K562 (cell line): ENCODE results near the gene PHB1. TPM values are rescaled to one million over a fixed set of nuclear protein-coding genes. Genes with fewer than 3 reads are reported as not detected.

Source experiments
- ATAC-seq: fragments of 200-7000 bp; cut with Tn5 transposase; 3 replicates; pipeline ENCODE4 v1.9.1; 2020; ENCODE audit warnings: moderate library complexity
- BruUV-seq: library from RNA; stranded (reverse); fragments of 400-500 nt; replicated peaks from 2 replicates; lab custom pipeline; 2021; lab: Mats Ljungman, UMichigan
- CTCF ChIA-PET: fragments of 300-600 bp; formaldehyde crosslinking; extraction: SDS; loops from one replicate; lab custom pipeline; 2021; ENCODE audit warnings: low intra/inter-chr PET ratio; lab: Yijun Ruan, JAX
- POLR2A ChIA-PET: fragments of 300-600, 350-650 bp; sonication (Branson Sonifier 250); formaldehyde crosslinking; extraction: SDS; loops from one replicate; lab custom pipeline; 2021; ENCODE audit warnings: antibody characterized with exemption, inconsistent platforms; lab: Yijun Ruan, JAX
- DNase-seq, 4 experiments: peaks; one replicate each; pipeline versions ENCODE4 v3.0.0 to v3.0.0-alpha.2; 2011 to 2018; ENCODE audit warnings: low spot score in 3 of 4, mixed read lengths in 3 of 4; ENCODE audit errors: extremely low read depth in 1 of 4
- FAIRE-seq: peaks from 2 replicates; lab custom pipeline; 2011; peaks lifted over from hg19 to GRCh38; lab: Jason Lieb, UNC
- H2AFZ ChIP-seq: 2 replicates; pipeline ENCODE4 v1.6.0; 2011; ENCODE audit warnings: low read depth, low read length, control low read depth, inconsistent platforms
- H3K27ac ChIP-seq: fragments of 200-600 bp; 3 replicates; pipeline ENCODE4 v1.8.0; 2011; ENCODE audit warnings: low read depth, mild to moderate bottlenecking, control low read depth, inconsistent platforms, low read length, moderate library complexity, mixed read lengths; ENCODE audit errors: extremely low read depth
- H3K27me3 ChIP-seq, 2 experiments: fragments of 300-600 bp in 1 of 2; 2 replicates in 1 of 2; 3 replicates in 1 of 2; pipeline versions ENCODE4 v1.6.0 to v1.8.0; 2011; ENCODE audit warnings: inconsistent platforms in 2 of 2, low read length in 2 of 2, mild to moderate bottlenecking in 1 of 2, mixed read lengths in 1 of 2, moderate library complexity in 1 of 2; ENCODE audit not compliant: control insufficient read depth in 2 of 2, insufficient read depth in 2 of 2
- H3K36me3 ChIP-seq: fragments of 300-600 bp; 3 replicates; pipeline ENCODE4 v1.8.0; 2011; ENCODE audit warnings: mild to moderate bottlenecking, low read length, inconsistent platforms; ENCODE audit not compliant: control insufficient read depth, insufficient read depth
- H3K4me1 ChIP-seq, 2 experiments: fragments of 200-600 bp in 1 of 2; replicated peaks in 1 of 2; 2 replicates in 1 of 2; 3 replicates in 1 of 2; pipeline versions ENCODE4 v1.5.1 to v1.8.0; 2011; ENCODE audit warnings: inconsistent platforms in 2 of 2, low read length in 2 of 2, mild to moderate bottlenecking in 1 of 2, mixed read lengths in 1 of 2, moderate library complexity in 1 of 2; ENCODE audit not compliant: control insufficient read depth in 2 of 2, insufficient read depth in 2 of 2
- H3K4me2 ChIP-seq: 2 replicates; pipeline ENCODE4 v1.6.1; 2011; ENCODE audit warnings: low read length, control low read depth, inconsistent platforms, mixed read lengths; ENCODE audit not compliant: insufficient read depth
- H3K4me3 ChIP-seq: fragments of 200-600 bp; sonication (generic), shearing (Covaris generic); 2 replicates; pipeline ENCODE4 v1.5.1; 2016; ENCODE audit warnings: control low read depth, inconsistent platforms
- H3K79me2 ChIP-seq: fragments of 200-600 bp; 3 replicates; pipeline ENCODE4 v1.8.0; 2011; ENCODE audit warnings: low read length, inconsistent platforms; ENCODE audit not compliant: control insufficient read depth, insufficient read depth
- H3K9ac ChIP-seq, 2 experiments: 2 replicates each; pipeline versions ENCODE4 v1.6.0 to v1.6.1; 2011; ENCODE audit warnings: low read depth in 2 of 2, low read length in 2 of 2, control low read depth in 1 of 2, inconsistent platforms in 1 of 2, mild to moderate bottlenecking in 1 of 2, mixed read lengths in 1 of 2; ENCODE audit not compliant: insufficient read depth in 1 of 2
- H3K9me1 ChIP-seq: one replicate; pipeline ENCODE4 v1.6.0; 2011; ENCODE audit warnings: inconsistent platforms, mild to moderate bottlenecking, low read length, moderate library complexity; ENCODE audit not compliant: control insufficient read depth, insufficient read depth
- H3K9me3 ChIP-seq: replicated peaks from 2 replicates; pipeline ENCODE4 v1.5.1; 2011; ENCODE audit warnings: low read depth, low read length, inconsistent platforms; ENCODE audit not compliant: control insufficient read depth, insufficient read depth
- H4K20me1 ChIP-seq: replicated peaks from 2 replicates; pipeline ENCODE4 v1.6.1; 2011; ENCODE audit warnings: low read length, inconsistent platforms, mixed read lengths; ENCODE audit not compliant: control insufficient read depth, insufficient read depth
- CEBPG ChIP-seq, 3 experiments: fragments of 200-800 bp in 1 of 3; sonication (Bioruptor generic) in 1 of 3; sonication (generic) in 1 of 3; formaldehyde crosslinking in 1 of 3; IDR thresholded peaks in 2 of 3; conservative IDR thresholded peaks in 1 of 3; 2 replicates each; pipeline versions ENCODE4 v1.6.1 to v1.8.0; 2016 to 2022; ENCODE audit warnings: missing compliant biosample characterization in 2 of 3, missing genetic modification characterization in 2 of 3, mild to moderate bottlenecking in 1 of 3, missing genetic modification reagents in 1 of 3
- CREBBP ChIP-seq: IDR thresholded peaks from one replicate; pipeline ENCODE4 v1.6.1; 2012; ENCODE audit warnings: low read depth, mild to moderate bottlenecking, control low read depth, inconsistent platforms, low read length
- EP300 ChIP-seq: IDR thresholded peaks from 2 replicates; pipeline ENCODE4 v1.6.1; 2012; ENCODE audit warnings: low read length, improper control_type of control experiment
- FOXA3 ChIP-seq, 2 experiments: fragments of 450-650 bp in 1 of 2; sonication (generic) in 1 of 2; formaldehyde crosslinking; IDR thresholded peaks in 1 of 2; conservative IDR thresholded peaks in 1 of 2; 2 replicates each; pipeline versions ENCODE4 v1.4.0 to v1.8.0; 2020 to 2022; ENCODE audit warnings: mild to moderate bottlenecking in 2 of 2, missing genetic modification reagents in 1 of 2
- JUND ChIP-seq, 2 experiments: IDR thresholded peaks; 2 replicates in 1 of 2; 3 replicates in 1 of 2; pipeline ENCODE4 v1.6.1; 2011; ENCODE audit warnings: borderline replicate concordance in 2 of 2, low read depth in 2 of 2, low read length in 2 of 2, improper control_type of control experiment in 1 of 2, missing biosample characterization in 1 of 2, missing genetic modification characterization in 1 of 2, missing genetic modification reagents in 1 of 2
- MAFG ChIP-seq: fragments of 450-650 bp; conservative IDR thresholded peaks from 2 replicates; pipeline ENCODE4 v1.6.1; 2016; ENCODE audit warnings: missing genetic modification characterization, missing compliant biosample characterization
- NR2C1 ChIP-seq, 2 experiments: fragments of 450-650 bp; IDR thresholded peaks; 2 replicates each; pipeline ENCODE4 v1.6.1; 2017; ENCODE audit warnings: mild to moderate bottlenecking in 2 of 2, antibody characterized with exemption in 1 of 2, inconsistent platforms in 1 of 2, missing compliant biosample characterization in 1 of 2, missing genetic modification characterization in 1 of 2
- NR3C1 ChIP-seq: sonication (generic); formaldehyde crosslinking; IDR thresholded peaks from 2 replicates; pipeline ENCODE4 v1.8.1; 2022; ENCODE audit warnings: missing genetic modification reagents
- ZBTB1 ChIP-seq: sonication (generic); formaldehyde crosslinking; IDR thresholded peaks from 2 replicates; pipeline ENCODE4 v1.8.1; 2023; ENCODE audit warnings: missing genetic modification reagents, low read depth, mild to moderate bottlenecking, borderline replicate concordance
- ZBTB11 ChIP-seq, 3 experiments: fragments of 200-800 bp in 1 of 3; fragments of 250-450 bp in 1 of 3; fragments of 450-650 bp in 1 of 3; sonication (Bioruptor Pico) in 1 of 3; sonication (Bioruptor generic) in 1 of 3; formaldehyde crosslinking in 1 of 3; IDR thresholded peaks; 2 replicates each; pipeline versions ENCODE4 v1.6.1 to v1.8.0; 2016 to 2022; ENCODE audit warnings: mild to moderate bottlenecking in 2 of 3, missing genetic modification characterization in 2 of 3, missing compliant biosample characterization in 1 of 3, moderate library complexity in 1 of 3
- ZNF124 ChIP-seq: sonication (generic); formaldehyde crosslinking; IDR thresholded peaks from 2 replicates; pipeline ENCODE4 v1.8.1; 2022; ENCODE audit warnings: missing genetic modification reagents
- ZNF174 ChIP-seq: fragments of 250-450 bp; sonication (Bioruptor Pico); IDR thresholded peaks from 2 replicates; pipeline ENCODE4 v1.4.0; 2020; ENCODE audit warnings: mild to moderate bottlenecking
- ZNF324 ChIP-seq: fragments of 250-450 bp; sonication (Bioruptor Pico); IDR thresholded peaks from 2 replicates; pipeline ENCODE4 v1.4.0; 2020; ENCODE audit warnings: mild to moderate bottlenecking
- WGBS: fragments of 100-300 bp; shearing (Covaris generic); methylation state at CpG from one replicate; pipeline ENCODE4 v1.1.6; 2016; ENCODE audit warnings: low coverage, mixed read lengths; ENCODE audit not compliant: insufficient coverage; ENCODE audit errors: missing lambda C conversion rate; 5-methylcytosine and 5-hydroxymethylcytosine counted together
- in situ Hi-C: fragments of 300-500 bp; cut with MboI; formaldehyde crosslinking; loops from 4 replicates; pipeline ENCODE4 v1.15.0; 2018; ENCODE audit warnings: inconsistent platforms, mixed read lengths
- intact Hi-C: fragments of 100-400 bp; cut with micrococcal nuclease; formaldehyde crosslinking; loops from 2 replicates; pipeline ENCODE4 v1.14.2; 2022
- polyA plus RNA-seq, 8 experiments: library from polyadenylated mRNA; depleted of rRNA in 4 of 8; stranded (reverse) in 5 of 8; unstranded in 3 of 8; fragments of >200 nt; fragmentation: Nextera tagmentation in 2 of 8; fragmentation: Illumina TruSeq in 1 of 8; extraction: Ambion mirVana in 2 of 8; extraction: Trizol in 1 of 8; gene quantifications; 2 replicates each; pipeline versions ENCODE4 v1.2.1 to v1.2.3, GENCODE V29; 2011 to 2014; ENCODE audit warnings: inconsistent platforms in 1 of 8, missing spikeins in 1 of 8
- total RNA-seq, 7 experiments: library from RNA; depleted of rRNA in 6 of 7; stranded (reverse); fragments of >200 nt in 6 of 7; fragmentation: Illumina TruSeq in 2 of 7; extraction: Trizol in 2 of 7; gene quantifications; 2 replicates each; pipeline versions ENCODE4 v1.2.1 to v1.2.3, GENCODE V29; 2011 to 2021; ENCODE audit warnings: low replicate concordance in 1 of 7
- TF ChIP-seq, protein P1 (sequence below): sonication (generic); formaldehyde crosslinking; IDR thresholded peaks from 2 replicates; pipeline ENCODE4 v1.8.0; 2022; ENCODE audit warnings: mild to moderate bottlenecking, missing genetic modification reagents

PHB1 gene
- total and polyA plus RNA-seq, 9 of the 15 experiments (the other 6 are each of a cell fraction or from before 2014, with no cell fraction given) = 191 to 818 (median 349) TPM

DNA sequence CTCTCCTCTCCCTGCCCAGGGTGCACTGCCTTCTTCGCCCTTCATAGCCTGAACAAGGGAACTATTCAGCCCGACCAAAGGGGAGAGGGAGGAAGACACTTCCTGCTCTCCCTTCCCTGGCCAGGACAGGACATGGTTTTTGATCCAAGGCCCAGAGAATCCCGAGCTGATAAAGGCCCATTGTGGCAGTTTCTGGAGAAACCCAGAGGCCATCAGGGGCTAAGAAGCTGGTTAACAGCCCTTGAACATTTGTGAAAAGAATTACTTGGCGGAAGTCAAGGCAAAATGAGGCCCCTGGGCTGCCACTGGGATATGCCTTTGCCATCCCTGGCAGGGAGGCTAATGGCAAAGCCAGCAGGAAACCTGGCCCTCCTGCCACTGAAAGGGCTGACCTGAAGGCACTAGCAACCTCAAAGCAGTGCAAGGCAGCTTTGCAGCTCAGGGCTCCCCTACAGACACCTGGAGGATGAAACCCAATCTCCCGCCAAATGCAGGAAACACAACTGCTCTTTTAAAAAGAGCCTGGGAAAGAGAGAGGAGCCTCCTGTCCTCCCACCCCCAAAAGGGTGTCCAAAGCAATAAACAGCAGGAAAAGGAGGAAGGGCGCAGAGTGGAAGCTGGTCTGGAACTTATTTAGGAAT is 12.6 kb downstream of the PHB1 start:
- Histone ChIP-seq H2AFZ (no peak overlapping the region), H3K27ac (no peak overlapping the region), H3K4me2 (no peak overlapping the region), H3K9ac (no peak overlapping the region), H4K20me1 (no peaks in the 10 kb centered on the region), H3K79me2 (no peaks in the 10 kb centered on the region), H3K9me3 (no peaks in the 10 kb centered on the region), H3K9me1 (no peaks in the 10 kb centered on the region), H3K4me3 (no peak overlapping the region), H3K27me3 (no peaks in the 10 kb centered on the region), H3K36me3 (peaks cover 46% of the 10 kb centered on the region)
- POLR2A ChIA-PET = interaction anchor here (1.5 kb wide), 1 partner anchor 12 kb away, joined by 3 read pairs; no protein-coding TSS in a partner anchor
- in situ Hi-C loops = no loop called here
- BruUV-seq = no TSS peak
- DNase-seq = no peak
- no peak for FAIRE-seq
- no peak for ATAC-seq
- CTCF ChIA-PET = no interaction called here
- TF ChIP-seq CREBBP (no peak), NR2C1 (IDR thresholded peaks at IDR 0.05) (no peak), NR2C1 (tag; IDR thresholded peaks at IDR 0.05) (no peak), JUND (IDR thresholded peaks at IDR 0.05; ENCODE audit: borderline replicate concordance, low read depth, low read length) (no peak), JUND (tag; IDR thresholded peaks at IDR 0.05; ENCODE audit: borderline replicate concordance, low read depth, low read length) (no peak), ZBTB11 (CRISPR knock-in tag; IDR thresholded peaks at IDR 0.05) (no peak), CEBPG (CRISPR knock-in tag; IDR thresholded peaks at IDR 0.05) (no peak), CEBPG (tag; conservative IDR thresholded peaks at IDR 0.05 in 1 of 2, IDR thresholded peaks at IDR 0.05 in 1 of 2) (no peak), ZNF324 (CRISPR knock-in tag) (no peak), ZNF124 (no peak), FOXA3 (CRISPR knock-in tag; conservative IDR thresholded peaks at IDR 0.05 in 1 of 2, IDR thresholded peaks at IDR 0.05 in 1 of 2) (no peak), ZNF174 (no peak), NR3C1 (CRISPR knock-in tag) (no peak), MAFG (no peak), ZBTB1 (CRISPR knock-in tag) (no peak), EP300 (no peak)
- TF ChIP-seq, protein P1, sequence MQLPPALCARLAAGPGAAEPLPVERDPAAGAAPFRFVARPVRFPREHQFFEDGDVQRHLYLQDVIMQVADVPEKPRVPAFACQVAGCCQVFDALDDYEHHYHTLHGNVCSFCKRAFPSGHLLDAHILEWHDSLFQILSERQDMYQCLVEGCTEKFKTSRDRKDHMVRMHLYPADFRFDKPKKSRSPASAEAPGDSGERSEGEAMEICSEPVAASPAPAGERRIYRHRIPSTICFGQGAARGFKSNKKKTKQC = no peak
- TF ChIP-seq, all 486 proteins: peak for 0
- WGBS = 77% methylated on average over 5 of the region's 6 CpGs
- H3K4me1 ChIP-seq = no peaks in the 10 kb centered on the region; a peak in 1 of 5 replicates
- intact Hi-C loops = no loop called here
